ENCODE measurements around the gene CROCC.

CROCC gene

GRCh38 chr1:17014671-17015567, 93.2 kb downstream of the CROCC start:
- DNase-seq, result no peak

- no peak for DNase-seq
These were observed 94.6 kb downstream of the CROCC start for GRCh38 chr1:17016317-17016661.

DNA sequence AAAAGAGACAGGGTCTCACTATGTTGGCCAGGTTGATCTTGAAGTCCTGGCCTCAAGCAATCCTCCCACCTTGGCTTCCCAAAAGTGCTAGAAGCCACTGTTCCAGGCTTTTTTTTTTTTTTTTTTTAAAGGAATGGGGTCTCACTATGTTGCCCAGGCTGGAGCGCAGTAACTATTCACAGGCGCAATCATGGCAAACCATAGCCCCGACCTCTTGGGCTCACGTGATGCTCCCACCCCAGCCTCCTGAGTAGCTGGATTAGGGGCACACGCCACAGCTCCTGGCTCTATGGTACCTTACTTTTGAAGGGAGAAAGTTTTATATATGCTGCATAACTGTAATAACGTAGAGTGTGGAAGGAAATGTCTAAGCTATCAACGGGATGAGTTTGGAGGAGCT, 95.7 kb downstream of the CROCC start:
- DNase-seq, result no peak

DNA sequence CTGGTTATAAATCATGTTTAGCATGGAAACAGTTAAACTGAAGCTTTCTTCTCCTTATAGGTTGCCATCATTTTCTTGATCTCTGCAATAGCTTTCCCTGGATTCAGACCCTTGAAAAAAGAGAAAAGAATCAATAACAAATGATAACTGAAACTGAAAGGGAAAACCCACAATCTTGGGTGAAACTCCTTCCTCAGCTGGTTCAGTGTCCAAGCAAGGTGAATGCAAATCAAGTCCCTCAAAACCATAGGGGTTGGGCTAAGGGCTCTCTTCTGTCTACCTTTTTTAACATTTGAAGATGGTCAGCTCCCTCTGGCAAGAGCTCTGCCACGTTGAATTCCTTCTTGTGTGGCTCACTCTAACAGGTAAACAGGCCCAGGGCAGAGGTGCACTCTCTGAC, 97.1 kb downstream of the CROCC start:
- no peak for DNase-seq

- DNase-seq, result no peak
These were observed 98.8 kb downstream of the CROCC start for GRCh38 chr1:17020502-17020901.

- DNase-seq, result no peak
These were observed 100.2 kb downstream of the CROCC start for GRCh38 chr1:17021896-17022295.
